AG04449 (cell line): ENCODE measurements around the gene SKAP1.
"Not testable (repeated sequence)": the region's sequence is repeated elsewhere in the genome, so short reads cannot be mapped to it uniquely, and the experiment has no call there.

Experiments used
- CTCF ChIA-PET: fragments of 350-600 bp; formaldehyde crosslinking; extraction: SDS; loops from one replicate; lab custom pipeline; 2021; ENCODE audit warnings: antibody characterized with exemption; lab: Yijun Ruan, JAX
- POLR2A ChIA-PET: fragments of 400-600, 350-600 bp; formaldehyde crosslinking; extraction: SDS; loops from one replicate; lab custom pipeline; 2020; ENCODE audit warnings: antibody characterized with exemption, inconsistent platforms; lab: Yijun Ruan, JAX
- DNase-seq: peaks from one replicate; pipeline ENCODE4 v3.0.0-alpha.2; 2010; ENCODE audit warnings: low read depth, low spot score
- H3K4me3 ChIP-seq: 2 replicates; pipeline ENCODE4 v1.5.1; 2011; ENCODE audit warnings: low read depth, mild to moderate bottlenecking, control low read depth, low read length
- TF ChIP-seq, protein P1 (sequence below): IDR thresholded peaks from one replicate; pipeline ENCODE4 v1.5.1; 2011; ENCODE audit warnings: mild to moderate bottlenecking, moderate library complexity, low read length, control low read depth, inconsistent platforms; ENCODE audit not compliant: insufficient read depth; ENCODE audit errors: missing control alignments

The SKAP1 gene

DNA sequence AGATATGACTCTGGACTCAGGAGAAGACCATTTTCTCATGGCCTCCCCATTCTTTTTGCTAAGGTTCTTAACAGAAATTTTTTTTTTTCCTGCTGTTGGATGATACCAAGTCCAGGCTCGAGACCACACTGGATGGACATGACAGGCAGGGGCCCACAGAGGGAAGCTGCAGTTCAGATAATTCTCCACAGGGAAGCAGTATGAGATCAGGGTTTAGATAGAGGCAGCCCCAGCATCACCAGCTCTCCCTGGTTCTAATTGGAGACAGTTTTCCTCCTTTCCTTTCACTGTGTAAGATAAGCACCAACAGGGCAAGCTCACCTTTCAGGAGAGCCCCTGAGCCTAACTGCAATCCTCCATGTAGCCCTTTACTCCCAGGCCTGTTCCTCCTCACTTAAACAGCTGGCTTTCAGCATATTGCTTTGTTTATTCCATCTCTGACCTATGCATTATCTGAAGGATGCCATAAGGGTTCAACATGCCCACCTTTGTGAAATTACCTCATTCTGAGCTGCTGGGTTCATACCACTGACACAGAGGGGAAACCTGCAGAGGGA is 214.4 kb downstream of the SKAP1 start:
- ChIA-PET CTCF (interaction anchor here (0.8 to 4.4 kb wide), 30 partner anchors 11 to 463 kb away, joined by 3 to 34 read pairs (median 4); partner anchors contain the start of genes HOXB5 and HOXB8), POLR2A (no interaction called here)
- TF ChIP-seq, protein P1, sequence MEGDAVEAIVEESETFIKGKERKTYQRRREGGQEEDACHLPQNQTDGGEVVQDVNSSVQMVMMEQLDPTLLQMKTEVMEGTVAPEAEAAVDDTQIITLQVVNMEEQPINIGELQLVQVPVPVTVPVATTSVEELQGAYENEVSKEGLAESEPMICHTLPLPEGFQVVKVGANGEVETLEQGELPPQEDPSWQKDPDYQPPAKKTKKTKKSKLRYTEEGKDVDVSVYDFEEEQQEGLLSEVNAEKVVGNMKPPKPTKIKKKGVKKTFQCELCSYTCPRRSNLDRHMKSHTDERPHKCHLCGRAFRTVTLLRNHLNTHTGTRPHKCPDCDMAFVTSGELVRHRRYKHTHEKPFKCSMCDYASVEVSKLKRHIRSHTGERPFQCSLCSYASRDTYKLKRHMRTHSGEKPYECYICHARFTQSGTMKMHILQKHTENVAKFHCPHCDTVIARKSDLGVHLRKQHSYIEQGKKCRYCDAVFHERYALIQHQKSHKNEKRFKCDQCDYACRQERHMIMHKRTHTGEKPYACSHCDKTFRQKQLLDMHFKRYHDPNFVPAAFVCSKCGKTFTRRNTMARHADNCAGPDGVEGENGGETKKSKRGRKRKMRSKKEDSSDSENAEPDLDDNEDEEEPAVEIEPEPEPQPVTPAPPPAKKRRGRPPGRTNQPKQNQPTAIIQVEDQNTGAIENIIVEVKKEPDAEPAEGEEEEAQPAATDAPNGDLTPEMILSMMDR: peak; percentile 57
- H3K4me3 ChIP-seq: no peak overlapping the region
- no peak for DNase-seq

DNA sequence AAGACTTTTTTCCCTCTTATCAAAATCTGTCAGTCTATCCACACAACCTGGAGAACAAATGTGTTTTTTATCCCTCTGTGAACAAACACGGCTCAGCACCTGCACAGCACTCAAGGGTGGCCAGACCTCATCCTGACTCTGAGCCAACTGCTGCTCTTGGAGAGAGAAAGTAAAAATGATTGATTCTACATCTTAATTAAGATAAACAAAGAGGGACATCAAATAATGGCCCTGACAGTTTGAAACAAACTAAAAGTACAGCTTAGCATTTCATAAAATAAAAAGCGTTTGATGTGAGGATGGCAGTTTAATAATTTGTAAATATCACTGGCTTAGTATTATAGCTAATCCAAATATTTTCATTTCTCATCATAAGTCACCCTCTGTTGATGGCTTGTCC is 216.2 kb downstream of the SKAP1 start:
- TF ChIP-seq, protein P1: no peak
- CTCF ChIA-PET: interaction anchor here (1.2 to 4.4 kb wide), 7 partner anchors 12 to 404 kb away, joined by 4 to 34 read pairs (median 14); no protein-coding TSS in a partner anchor
- DNase-seq: no peak
- no peak overlapping the region for H3K4me3 ChIP-seq
- POLR2A ChIA-PET: no interaction called here

DNA sequence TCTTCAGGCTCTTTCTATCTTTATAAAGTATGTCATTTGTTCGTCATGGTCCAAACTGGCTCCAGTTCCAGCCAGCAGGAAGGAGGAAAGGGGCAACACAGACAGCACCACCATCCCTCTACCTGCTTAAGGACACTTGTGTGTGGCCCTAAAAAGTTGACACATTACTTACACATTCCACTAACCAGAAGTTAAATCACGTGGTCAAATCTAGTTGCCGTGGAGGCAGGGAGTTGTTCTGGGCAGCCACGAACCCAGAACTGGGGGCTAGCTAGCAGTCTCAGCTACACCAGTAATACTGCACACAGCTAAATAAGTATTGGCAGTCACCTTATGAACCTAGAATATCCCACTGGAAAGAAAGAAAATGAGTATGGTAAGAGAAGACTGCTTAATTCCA is 218.2 kb downstream of the SKAP1 start:
- no peak overlapping the region for H3K4me3 ChIP-seq
- POLR2A ChIA-PET: no interaction called here
- TF ChIP-seq, protein P1: no peak
- CTCF ChIA-PET: interaction anchor here (0.6 to 1.5 kb wide), 2 partner anchors 96 to 607 kb away, joined by 3 read pairs; no protein-coding TSS in a partner anchor
- no peak for DNase-seq

DNA sequence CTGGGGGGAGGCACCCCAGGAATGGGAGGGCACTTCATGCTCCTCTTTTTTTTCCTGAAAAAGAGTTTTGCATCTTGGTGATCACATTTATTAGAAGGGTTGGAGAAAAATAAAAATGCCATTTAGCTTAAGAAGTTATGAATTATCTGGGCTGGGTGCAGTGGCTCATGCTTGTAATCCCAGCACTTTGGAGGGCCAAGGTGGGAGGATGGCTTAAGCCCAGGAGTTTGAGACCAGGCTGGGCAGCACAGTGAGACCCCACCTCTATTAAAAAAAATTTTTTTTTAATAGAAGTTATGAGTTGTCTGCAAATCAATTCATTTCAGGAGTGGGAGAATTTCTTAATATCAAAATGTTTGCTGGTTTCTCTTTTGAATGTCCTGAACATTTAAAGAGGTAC is 219.0 kb downstream of the SKAP1 start:
- POLR2A ChIA-PET: no interaction called here
- no peak for DNase-seq
- TF ChIP-seq, protein P1: no peak
- CTCF ChIA-PET: interaction anchor here (1.5 kb wide), 1 partner anchor 97 kb away, joined by 3 read pairs; no protein-coding TSS in a partner anchor
- H3K4me3 ChIP-seq: no peak overlapping the region

DNA sequence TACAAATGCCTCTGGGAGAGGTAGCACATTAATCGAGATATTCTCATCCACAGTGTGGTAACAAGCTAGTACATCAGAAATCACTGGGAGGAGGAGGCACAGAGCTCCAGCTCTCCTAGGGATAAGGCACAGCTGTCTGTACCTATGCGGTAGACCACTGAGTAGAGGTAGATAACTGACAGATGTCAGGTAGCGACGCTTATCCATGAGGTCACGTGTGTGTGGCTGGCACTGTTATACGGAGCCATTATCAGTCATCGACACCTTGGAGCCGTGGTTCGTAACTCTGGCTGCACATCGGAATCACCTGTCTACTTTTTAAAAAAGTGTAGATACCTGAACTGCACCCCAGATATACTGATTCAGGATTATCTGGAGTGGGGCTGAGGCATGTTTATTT is 220.0 kb downstream of the SKAP1 start:
- POLR2A ChIA-PET: no interaction called here
- CTCF ChIA-PET: interaction anchor here (0.8 kb wide), 1 partner anchor 53 kb away, joined by 3 read pairs; no protein-coding TSS in a partner anchor
- TF ChIP-seq, protein P1: no peak

DNA sequence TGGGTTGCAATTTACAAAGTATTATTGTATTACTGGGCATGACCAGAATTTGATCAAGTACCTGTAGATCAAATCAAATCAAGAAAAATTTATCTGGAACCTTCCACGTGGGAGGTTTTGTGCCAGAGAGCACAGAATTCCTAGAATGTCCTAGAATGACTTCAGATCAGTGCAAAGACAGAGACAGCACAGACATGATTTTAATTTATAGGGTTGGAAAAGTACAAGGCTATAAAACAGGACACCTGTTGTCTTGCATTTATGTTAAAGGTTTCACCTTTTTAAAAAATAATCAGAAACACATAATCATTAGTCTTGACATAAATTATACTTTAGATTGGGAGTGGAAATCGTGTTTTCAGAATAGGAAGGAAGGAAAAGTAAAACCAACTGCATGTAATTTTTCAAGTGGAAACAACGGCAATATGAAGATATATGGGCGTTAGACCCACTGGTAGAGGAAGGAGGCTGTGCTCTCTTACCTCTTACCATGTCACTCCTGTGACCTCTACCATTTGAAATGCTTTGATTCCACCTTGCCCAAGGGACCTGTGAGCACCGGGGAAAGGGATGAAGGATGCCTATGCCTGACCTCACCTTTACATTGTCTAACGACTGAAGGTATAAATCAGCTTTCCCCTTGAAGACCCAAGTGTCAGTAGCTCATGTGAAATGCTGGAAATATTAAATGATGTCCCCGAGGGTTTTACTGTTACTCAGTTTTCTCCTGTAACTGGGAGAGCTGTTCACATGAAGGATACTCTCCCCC is 222.1 kb downstream of the SKAP1 start:
- TF ChIP-seq, protein P1: no peak

More for the DNA sequence above, 220.0 kb downstream of the SKAP1 start:
- H3K4me3 ChIP-seq: no peak overlapping the region
- no peak for DNase-seq

DNA sequence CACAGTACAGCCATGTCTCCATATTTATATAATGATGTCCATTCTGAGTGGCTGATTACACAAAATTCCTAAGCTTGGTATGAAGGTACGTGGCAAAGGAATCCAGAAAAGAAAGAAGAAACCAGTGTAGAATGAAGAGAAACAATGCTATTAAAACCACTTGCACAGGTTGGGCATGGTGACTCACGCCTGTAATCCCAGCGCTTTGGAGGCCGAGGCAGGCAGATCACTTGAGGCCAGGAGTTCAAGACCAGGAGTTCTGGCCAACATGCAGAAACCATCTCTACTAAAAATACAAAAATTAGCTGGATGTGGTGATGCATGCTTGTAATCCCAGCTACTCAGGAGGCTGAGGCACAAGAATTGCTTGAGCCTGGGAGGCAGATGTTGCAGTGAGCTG is 223.0 kb downstream of the SKAP1 start:
- POLR2A ChIA-PET, H3K4me3 ChIP-seq: not testable (repeated sequence)
- CTCF ChIA-PET: interaction anchor here (0.7 to 1.1 kb wide), 3 partner anchors 14 to 131 kb away, joined by 3 read pairs; no protein-coding TSS in a partner anchor
- DNase-seq: peak; percentile 9

More for the DNA sequence above, 222.1 kb downstream of the SKAP1 start:
- no peak overlapping the region for H3K4me3 ChIP-seq
- DNase-seq: no peak
- ChIA-PET POLR2A (no interaction called here), CTCF (interaction anchor here (0.6 to 0.8 kb wide), 3 partner anchors 15 to 132 kb away, joined by 3 read pairs; no protein-coding TSS in a partner anchor)
